NCI-H1092 (cell line): ENCODE data around the gene CFAP46.
"Not testable (repeated sequence)": the region's sequence is repeated elsewhere in the genome, so short reads cannot be mapped to it uniquely, and the experiment has no call there.

Experiments
- DNase-seq: peaks from one replicate; lab custom pipeline; 2025; lab: John Stamatoyannopoulos, UW

Gene CFAP46

GRCh38 chr10:132962623-132963429, 20.5 kb upstream of the CFAP46 start:
- no peak for DNase-seq

GRCh38 chr10:132961787-132962622, 19.6 kb upstream of the CFAP46 start:
- peak; percentile 18 for DNase-seq

GRCh38 chr10:132961420-132961786, 19.0 kb upstream of the CFAP46 start:
- DNase-seq = no peak

GRCh38 chr10:132960631-132961419, 18.5 kb upstream of the CFAP46 start:
- no peak for DNase-seq

GRCh38 chr10:132960071-132960472, 17.7 kb upstream of the CFAP46 start:
- DNase-seq = no peak

- no peak for DNase-seq
These were observed 17.2 kb upstream of the CFAP46 start for GRCh38 chr10:132959559-132959961.

GRCh38 chr10:132958883-132959558, 16.7 kb upstream of the CFAP46 start:
- DNase-seq = no peak

GRCh38 chr10:132957981-132958882, 15.9 kb upstream of the CFAP46 start:
- DNase-seq = no peak

- no peak for DNase-seq
These were observed 14.8 kb upstream of the CFAP46 start for GRCh38 chr10:132957131-132957530.

- not testable (repeated sequence) for DNase-seq
These were observed 13.9 kb upstream of the CFAP46 start for GRCh38 chr10:132956259-132956658.

- DNase-seq = no peak
These were observed 13.1 kb upstream of the CFAP46 start for GRCh38 chr10:132955479-132955878.

GRCh38 chr10:132953428-132953827, 11.1 kb upstream of the CFAP46 start:
- no peak for DNase-seq

GRCh38 chr10:132951926-132952325, 9.6 kb upstream of the CFAP46 start:
- DNase-seq = no peak

GRCh38 chr10:132948351-132948750, 6.0 kb upstream of the CFAP46 start:
- no peak for DNase-seq

- no peak for DNase-seq
These were observed 5.5 kb upstream of the CFAP46 start for GRCh38 chr10:132947843-132948242.

GRCh38 chr10:132946806-132947546, 4.6 kb upstream of the CFAP46 start:
- DNase-seq = no peak

- no peak for DNase-seq
These were observed 3.9 kb upstream of the CFAP46 start for GRCh38 chr10:132946311-132946710.

- DNase-seq = no peak
These were observed 3.5 kb upstream of the CFAP46 start for GRCh38 chr10:132945894-132946255.

GRCh38 chr10:132945125-132945893, 2.9 kb upstream of the CFAP46 start:
- DNase-seq = no peak
